LHCN-M2 (cell line): ENCODE results near the gene PPP4R2. TPM values are rescaled to one million over a fixed set of nuclear protein-coding genes. Genes with fewer than 3 reads are reported as not detected.

ENCODE experiments used
- DNase-seq: peaks from one replicate; pipeline ENCODE4 v3.0.0-alpha.2; 2012; ENCODE audit warnings: low read depth
- total RNA-seq: library from RNA; depleted of rRNA; stranded (reverse); fragments of >200 nt; gene quantifications from 2 replicates; pipeline ENCODE4 v1.2.3, GENCODE V29; 2014; rRNA removed

PPP4R2 gene
- total RNA-seq, 1 experiment from 2014 or later = 53.6 TPM

DNA sequence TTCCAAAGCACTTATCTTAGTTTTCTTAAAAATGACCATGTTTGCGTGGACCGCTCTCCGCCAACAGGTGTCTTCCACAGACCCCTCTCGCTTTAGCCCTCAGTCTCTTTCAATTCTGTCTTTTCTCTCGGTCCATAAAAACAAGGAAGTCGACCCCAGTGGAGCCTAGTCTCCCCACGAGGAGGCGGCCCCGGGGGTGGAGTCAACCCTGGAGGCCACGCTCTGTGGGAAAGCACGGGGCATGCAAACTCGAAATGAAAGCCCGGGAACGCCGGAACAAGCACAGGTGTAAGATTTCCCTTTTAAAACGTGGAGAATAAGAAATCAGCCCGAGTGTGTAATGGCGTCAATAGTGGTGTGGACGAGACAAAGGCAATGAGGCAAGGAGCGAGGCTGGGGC is 113.9 kb downstream of the PPP4R2 start:
- DNase-seq = no peak

GRCh38 chr3:73114711-73115110 is 118.1 kb downstream of the PPP4R2 start:
- DNase-seq = no peak

- DNase-seq = no peak
These were observed 119.2 kb downstream of the PPP4R2 start for GRCh38 chr3:73115806-73116205.

Other genes starting within 250 kb of the PPP4R2 start
- gene SHQ1, start 148.4 kb upstream of the PPP4R2 start, total RNA-seq = 20.3 and 21.6 TPM in 2 replicates
- 7.2 and 8.3 TPM in 2 replicates for gene GXYLT2, start 108.8 kb upstream of the PPP4R2 start, total RNA-seq
- 2.8 and 3.7 TPM in 2 replicates for gene EBLN2, start 64.8 kb downstream of the PPP4R2 start, total RNA-seq